GM18498 (cell line): ENCODE data around the gene DVL1.

ENCODE experiments used
- ATAC-seq: cut with Tn5 transposase; IDR thresholded peaks from one replicate; pipeline ENCODE4 v1.9.1; 2021; ENCODE audit warnings: mild to moderate bottlenecking, moderate library complexity; ENCODE audit not compliant: unreplicated experiment

DVL1 gene

GRCh38 chr1:1356796-1357401 lies 7.7 kb upstream of the DVL1 start:
- no peak for ATAC-seq

- ATAC-seq, result no peak
Measured at GRCh38 chr1:1356166-1356795, 7.1 kb upstream of the DVL1 start.

GRCh38 chr1:1355416-1355815 lies 6.2 kb upstream of the DVL1 start:
- ATAC-seq, result no peak

- ATAC-seq, result no peak
Measured at GRCh38 chr1:1354271-1355247, 5.3 kb upstream of the DVL1 start.

GRCh38 chr1:1353389-1354151 lies 4.4 kb upstream of the DVL1 start:
- no peak for ATAC-seq

- no peak for ATAC-seq
Measured at GRCh38 chr1:1352786-1353388, 3.7 kb upstream of the DVL1 start.

GRCh38 chr1:1351511-1352427 lies 2.6 kb upstream of the DVL1 start:
- no peak for ATAC-seq

GRCh38 chr1:1348420-1349255 lies 580 bp downstream of the DVL1 start:
- peak; percentile 36 for ATAC-seq

- no peak for ATAC-seq
Measured at GRCh38 chr1:1347663-1348419, 1.4 kb downstream of the DVL1 start.

GRCh38 chr1:1347026-1347595 lies 2.1 kb downstream of the DVL1 start:
- no peak for ATAC-seq

GRCh38 chr1:1346501-1346890 lies 2.7 kb downstream of the DVL1 start:
- ATAC-seq, result no peak

- ATAC-seq, result no peak
Measured at GRCh38 chr1:1345860-1346500, 3.2 kb downstream of the DVL1 start.

GRCh38 chr1:1345384-1345783 lies 3.8 kb downstream of the DVL1 start:
- no peak for ATAC-seq

- no peak for ATAC-seq
Measured at GRCh38 chr1:1344655-1345361, 4.4 kb downstream of the DVL1 start.

- no peak for ATAC-seq
Measured at GRCh38 chr1:1343811-1344421, 5.3 kb downstream of the DVL1 start.

GRCh38 chr1:1342584-1343115 lies 6.6 kb downstream of the DVL1 start:
- ATAC-seq, result no peak
